Ovary (tissue), 9 donors: ENCODE results near the gene MS4A5. TPM values are rescaled to one million over a fixed set of nuclear protein-coding genes. Genes with fewer than 3 reads are reported as not detected.

Experiments
- DNase-seq, 5 donors: peaks; one replicate each; pipeline ENCODE4 v3.0.0-alpha.2; 2019 to 2020
- H3K27ac ChIP-seq, 2 donors: fragments of 200-600 bp; one replicate each; pipeline versions ENCODE4 v1.5.1 to v1.8.0; 2019 to 2022
- H3K27me3 ChIP-seq: fragments of 200-600 bp; one replicate; pipeline ENCODE4 v1.8.0; 2022
- H3K36me3 ChIP-seq: fragments of 200-600 bp; sonication (generic); one replicate; pipeline ENCODE4 v1.5.1; 2019
- H3K4me1 ChIP-seq: one replicate; pipeline ENCODE4 v1.8.1; 2013; ENCODE audit warnings: mild to moderate bottlenecking, moderate library complexity; ENCODE audit not compliant: insufficient read depth
- H3K4me3 ChIP-seq: fragments of 200-600 bp; sonication (generic); one replicate; pipeline ENCODE4 v1.5.1; 2017
- H3K9me3 ChIP-seq, 2 donors: fragments of 200-600 bp in 1 of 2; sonication (generic) in 1 of 2; one replicate each; pipeline versions ENCODE4 v1.5.1 to v1.8.1; 2013 to 2019; ENCODE audit warnings: mild to moderate bottlenecking in 1 of 2, moderate library complexity in 1 of 2
- CTCF ChIP-seq, 3 donors: fragments of 450-650 bp in 2 of 3; fragments of 200-600 bp in 1 of 3; IDR thresholded peaks; one replicate each; pipeline versions ENCODE4 v1.5.1 to v1.8.0; 2016 to 2022; ENCODE audit warnings: antibody characterized with exemption in 3 of 3, mild to moderate bottlenecking in 1 of 3
- EP300 ChIP-seq: sonication (generic); formaldehyde crosslinking; IDR thresholded peaks from one replicate; pipeline ENCODE4 v1.6.1; 2017; ENCODE audit warnings: antibody characterized with exemption
- POLR2A ChIP-seq: fragments of 450-650 bp; IDR thresholded peaks from one replicate; pipeline ENCODE4 v1.6.1; 2017; ENCODE audit warnings: antibody characterized with exemption, mild to moderate bottlenecking, moderate library complexity
- WGBS, 3 donors: extraction: QIAGEN DNeasy Blood & Tissue Kit in 1 of 3; methylation state at CpG; one replicate each; pipeline versions ENCODE4 v1.1.5 to v1.1.7; 2013 to 2017; 5-methylcytosine and 5-hydroxymethylcytosine counted together
- intact Hi-C, 4 donors: fragments of 100-400 bp; cut with DNase I; formaldehyde crosslinking; loops; one replicate each; pipeline versions ENCODE4 v1.11.0 to v1.15.1; 2022 to 2023
- polyA plus RNA-seq, 2 donors: library from polyadenylated mRNA; stranded (reverse); fragments of 200-250 nt in 1 of 2; fragments of 350-450 nt in 1 of 2; fragmentation: Illumina TruSeq in 1 of 2; extraction: RNeasy Lipid Tissue Mini Kit (QIAGEN cat#74804) in 1 of 2; gene quantifications; one replicate each; pipeline ENCODE4 v1.2.3, GENCODE V29; 2013 to 2014
- total RNA-seq, 7 donors: library from RNA; depleted of rRNA in 2 of 7; stranded (reverse); fragments of >200 nt in 2 of 7; fragmentation: NEBNext Ultra II Directional in 3 of 7; extraction: Animal tissue kit (Norgen Biotek cat#: 25700) in 3 of 7; gene quantifications; one replicate each; pipeline versions ENCODE4 v1.1.0 to v1.2.4, GENCODE V29; 2016 to 2023
- donor health status: DM: no; HTN: no; CAD: no; lungs with moderate emphysema.
- donor health status: DM: no; HTN: no; CAD: no.
- donor health status: Bipolar disorder and iron deficiency.
- donor health status: DM: yes; HTN: yes; CAD: no.
- donor health status: DM: no; HTN: no; CAD: no.
- donor health status: DM: yes; HTN: yes; CAD: no.

Gene MS4A5
- total and polyA plus RNA-seq, 9 donors: not detected

GRCh38 chr11:60420015-60420414 is 9.4 kb upstream of the MS4A5 start:
- TF ChIP-seq CTCF (IDR thresholded peaks at IDR 0.05) (no peak), EP300 (no peak), POLR2A (no peak)
- H3K27me3 ChIP-seq: no peaks in the 10 kb centered on the region
- H3K36me3 ChIP-seq: no peaks in the 10 kb centered on the region
- H3K4me3 ChIP-seq: no peak overlapping the region
- DNase-seq: no peak
- WGBS, 3 donors: 20 to 26% (median 25%) methylated on average over 2 of the region's 2 CpGs
- H3K27ac ChIP-seq: no peak overlapping the region
- H3K9me3 ChIP-seq: peaks cover 0 to 3% of the 10 kb centered on the region in 2 donors
- intact Hi-C loops: no loop called here
- no peaks in the 10 kb centered on the region for H3K4me1 ChIP-seq

GRCh38 chr11:60422609-60423008 is 6.8 kb upstream of the MS4A5 start:
- Histone ChIP-seq H3K9me3 (peaks cover 0 to 3% of the 10 kb centered on the region in 2 donors), H3K4me3 (no peak overlapping the region), H3K4me1 (no peaks in the 10 kb centered on the region), H3K27me3 (no peaks in the 10 kb centered on the region), H3K36me3 (no peaks in the 10 kb centered on the region), H3K27ac (no peak overlapping the region)
- DNase-seq: no peak
- intact Hi-C loops: no loop called here
- TF ChIP-seq POLR2A: no peak
- TF ChIP-seq CTCF (IDR thresholded peaks at IDR 0.05): no peak
- TF ChIP-seq EP300: no peak
- 75 to 89% (median 81%) methylated on average over 1 of the region's 1 CpG for WGBS, 3 donors

GRCh38 chr11:60428517-60428916 is 855 bp upstream of the MS4A5 start:
- Histone ChIP-seq H3K36me3 (no peaks in the 10 kb centered on the region), H3K27me3 (no peaks in the 10 kb centered on the region), H3K4me3 (no peak overlapping the region), H3K27ac (no peak overlapping the region), H3K4me1 (no peaks in the 10 kb centered on the region), H3K9me3 (no peaks in the 10 kb centered on the region)
- intact Hi-C loops: no loop called here
- WGBS, 3 donors: 58 to 70% (median 60%) methylated on average over 2 of the region's 2 CpGs
- DNase-seq: no peak
- TF ChIP-seq EP300 (no peak), CTCF (IDR thresholded peaks at IDR 0.05) (no peak), POLR2A (no peak)

GRCh38 chr11:60431251-60431650 is 1.9 kb downstream of the MS4A5 start:
- no peaks in the 10 kb centered on the region for H3K9me3 ChIP-seq
- no peak for DNase-seq
- no peaks in the 10 kb centered on the region for H3K4me1 ChIP-seq
- TF ChIP-seq CTCF (IDR thresholded peaks at IDR 0.05) (no peak), EP300 (no peak), POLR2A (no peak)
- 67 to 77% (median 74%) methylated on average over 2 of the region's 2 CpGs for WGBS, 3 donors
- intact Hi-C loops: no loop called here
- H3K36me3 ChIP-seq: no peaks in the 10 kb centered on the region
- H3K4me3 ChIP-seq: no peak overlapping the region
- H3K27me3 ChIP-seq: no peaks in the 10 kb centered on the region
- no peak overlapping the region for H3K27ac ChIP-seq

- no peak for DNase-seq
- no peaks in the 10 kb centered on the region for H3K27me3 ChIP-seq
- 66 to 75% (median 72%) methylated on average over 4 of the region's 4 CpGs for WGBS, 3 donors
- TF ChIP-seq CTCF (IDR thresholded peaks at IDR 0.05): no peak
- TF ChIP-seq POLR2A: no peak
- no peak for TF ChIP-seq EP300
- H3K4me1 ChIP-seq: no peaks in the 10 kb centered on the region
- intact Hi-C loops: no loop called here
- no peaks in the 10 kb centered on the region for H3K9me3 ChIP-seq
- no peak overlapping the region for H3K27ac ChIP-seq
- H3K4me3 ChIP-seq: no peak overlapping the region
- H3K36me3 ChIP-seq: no peaks in the 10 kb centered on the region
Observed at GRCh38 chr11:60433401-60433800, 4.0 kb downstream of the MS4A5 start.
